HepG2 (cell line): ENCODE data around the gene AMOTL1.

Experiments
- EP300 ChIP-seq, 3 experiments: sonication (generic) in 1 of 3; formaldehyde crosslinking in 1 of 3; IDR thresholded peaks; 2 replicates each; pipeline versions ENCODE4 v1.5.1 to v1.6.1; 2011 to 2020; ENCODE audit warnings: low read depth in 2 of 3, low read length in 2 of 3, borderline replicate concordance in 1 of 3, improper control_type of control experiment in 1 of 3, mild to moderate bottlenecking in 1 of 3, missing genetic modification reagents in 1 of 3, moderate library complexity in 1 of 3
- GABPB1 ChIP-seq: IDR thresholded peaks from 2 replicates; pipeline ENCODE4 v1.6.1; 2016; ENCODE audit warnings: mild to moderate bottlenecking, missing genetic modification reagents, moderate library complexity, missing compliant biosample characterization
- NFYB ChIP-seq: sonication (generic); formaldehyde crosslinking; IDR thresholded peaks from 2 replicates; pipeline ENCODE4 v1.4.0; 2020; ENCODE audit warnings: missing genetic modification reagents
- TMF1 ChIP-seq: sonication (generic); formaldehyde crosslinking; IDR thresholded peaks from 2 replicates; pipeline ENCODE4 v1.8.1; 2022; ENCODE audit warnings: low read depth, missing genetic modification reagents
- ZNF775 ChIP-seq: sonication (generic); formaldehyde crosslinking; IDR thresholded peaks from 2 replicates; pipeline ENCODE4 v1.4.0; 2020; ENCODE audit warnings: missing genetic modification reagents, mild to moderate bottlenecking, moderate library complexity, borderline replicate concordance
- TF ChIP-seq, protein P1 (sequence below): sonication (generic); formaldehyde crosslinking; IDR thresholded peaks from 2 replicates; pipeline ENCODE4 v1.5.0; 2020; ENCODE audit warnings: mild to moderate bottlenecking, missing genetic modification reagents, moderate library complexity
- TF ChIP-seq, protein P2 (sequence below): IDR thresholded peaks from 2 replicates; pipeline ENCODE4 v1.6.1; 2012; ENCODE audit warnings: low read depth, low read length, improper control_type of control experiment

DNA sequence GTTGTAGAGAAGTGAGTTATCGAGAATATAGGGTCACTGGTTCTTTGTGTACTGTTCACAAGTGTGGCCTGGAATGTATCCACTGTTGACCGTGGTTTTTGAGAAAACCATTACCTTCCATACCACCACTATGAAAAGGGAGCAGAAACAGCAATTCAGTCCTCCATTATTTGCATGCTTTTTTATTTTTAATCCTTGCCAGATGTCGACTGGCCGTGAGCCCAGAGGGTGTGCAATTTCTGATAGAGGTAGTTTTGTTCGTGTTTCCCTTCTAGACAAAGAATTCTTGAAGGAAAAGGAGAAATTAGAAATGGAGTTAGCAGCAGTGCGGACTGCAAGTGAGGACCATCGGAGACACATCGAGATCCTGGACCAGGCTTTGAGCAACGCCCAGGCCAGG lies 81.7 kb downstream of the AMOTL1 start:
- TF ChIP-seq NFYB = no peak
- TF ChIP-seq, protein P1, sequence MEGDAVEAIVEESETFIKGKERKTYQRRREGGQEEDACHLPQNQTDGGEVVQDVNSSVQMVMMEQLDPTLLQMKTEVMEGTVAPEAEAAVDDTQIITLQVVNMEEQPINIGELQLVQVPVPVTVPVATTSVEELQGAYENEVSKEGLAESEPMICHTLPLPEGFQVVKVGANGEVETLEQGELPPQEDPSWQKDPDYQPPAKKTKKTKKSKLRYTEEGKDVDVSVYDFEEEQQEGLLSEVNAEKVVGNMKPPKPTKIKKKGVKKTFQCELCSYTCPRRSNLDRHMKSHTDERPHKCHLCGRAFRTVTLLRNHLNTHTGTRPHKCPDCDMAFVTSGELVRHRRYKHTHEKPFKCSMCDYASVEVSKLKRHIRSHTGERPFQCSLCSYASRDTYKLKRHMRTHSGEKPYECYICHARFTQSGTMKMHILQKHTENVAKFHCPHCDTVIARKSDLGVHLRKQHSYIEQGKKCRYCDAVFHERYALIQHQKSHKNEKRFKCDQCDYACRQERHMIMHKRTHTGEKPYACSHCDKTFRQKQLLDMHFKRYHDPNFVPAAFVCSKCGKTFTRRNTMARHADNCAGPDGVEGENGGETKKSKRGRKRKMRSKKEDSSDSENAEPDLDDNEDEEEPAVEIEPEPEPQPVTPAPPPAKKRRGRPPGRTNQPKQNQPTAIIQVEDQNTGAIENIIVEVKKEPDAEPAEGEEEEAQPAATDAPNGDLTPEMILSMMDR = no peak
- no peak for TF ChIP-seq ZNF775 (CRISPR knock-in tag)
- TF ChIP-seq, protein P2, sequence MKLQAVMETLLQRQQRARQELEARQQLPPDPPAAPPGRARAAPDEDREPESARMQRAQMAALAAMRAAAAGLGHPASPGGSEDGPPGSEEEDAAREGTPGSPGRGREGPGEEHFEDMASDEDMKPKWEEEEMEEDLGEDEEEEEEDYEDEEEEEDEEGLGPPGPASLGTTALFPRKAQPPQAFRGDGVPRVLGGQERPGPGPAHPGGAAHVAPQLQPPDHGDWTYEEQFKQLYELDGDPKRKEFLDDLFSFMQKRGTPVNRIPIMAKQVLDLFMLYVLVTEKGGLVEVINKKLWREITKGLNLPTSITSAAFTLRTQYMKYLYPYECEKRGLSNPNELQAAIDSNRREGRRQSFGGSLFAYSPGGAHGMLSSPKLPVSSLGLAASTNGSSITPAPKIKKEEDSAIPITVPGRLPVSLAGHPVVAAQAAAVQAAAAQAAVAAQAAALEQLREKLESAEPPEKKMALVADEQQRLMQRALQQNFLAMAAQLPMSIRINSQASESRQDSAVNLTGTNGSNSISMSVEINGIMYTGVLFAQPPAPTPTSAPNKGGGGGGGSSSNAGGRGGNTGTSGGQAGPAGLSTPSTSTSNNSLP = no peak
- TF ChIP-seq EP300 (IDR thresholded peaks at IDR 0.05; ENCODE audit: low read depth in 2 of 2, low read length in 2 of 2) = no peak
- no peak for TF ChIP-seq EP300 (CRISPR knock-in tag; IDR thresholded peaks at IDR 0.05; ENCODE audit: borderline replicate concordance)
- no peak for TF ChIP-seq GABPB1 (CRISPR knock-in tag)
- no peak for TF ChIP-seq TMF1 (CRISPR knock-in tag)
